Heart left ventricle (tissue), 13 donors: ENCODE results near the gene SLC16A9.

ENCODE experiments used
- CTCF ChIP-seq, 12 donors: fragments of 200-600 bp; sonication (generic) in 4 of 12; IDR thresholded peaks; one replicate each; pipeline versions ENCODE4 v1.5.0 to v1.8.0; 2018 to 2022; ENCODE audit warnings: antibody characterized with exemption in 12 of 12, mild to moderate bottlenecking in 5 of 12
- POLR2A ChIP-seq, 2 donors: fragments of 450-650 bp; IDR thresholded peaks; one replicate each; pipeline ENCODE4 v1.6.1; 2017; ENCODE audit warnings: antibody characterized with exemption in 2 of 2, mild to moderate bottlenecking in 2 of 2, moderate library complexity in 2 of 2
- donor health status: ischemic (EF 13 %, LVEDD 7.1; RV severe dilation, severe dysfunction).
- donor health status: DM: no; HTN: yes; CAD: no.
- donor health status: DM: no; HTN: no; CAD: no.
- donor health status: ischemic (EF 25% LVEDD 6.9; RV normal size, moderate dysfunction).
- donor health status: ischemic (EF 25% LVEDD 5.7; RV mildly dilated, moderate dysfunction).
- donor health status: ischemic (EF 35%, LVEDD 5.7; RV mildly dilated, moderate dysfunction).
- donor health status: nonischemic (EF 11% LVEDD 7.7; RV severe dilation, severe dysfunction).
- donor health status: DM: yes; HTN: yes; CAD: no.
- donor health status: PGD.
- donor health status: ischemic (EF 29% LVEDD 5.4; RV normal size, mild dysfunction).
- donor health status: nonischemic (EF 23%, LVEDD 6.1; RV moderate dilation, normal function).

GRCh38 chr10:59695637-59696036 lies 14.0 kb downstream of the SLC16A9 start:
- no peak for TF ChIP-seq CTCF (IDR thresholded peaks at IDR 0.05)
- TF ChIP-seq POLR2A (IDR thresholded peaks at IDR 0.05), result no peak
